DND-41 (cell line): ENCODE results near the gene NUDT11.

Experiments used
- ATAC-seq: fragments of 200-7000 bp; cut with Tn5 transposase; 3 replicates; pipeline ENCODE4 v1.9.1; 2021; ENCODE audit warnings: low read depth; ENCODE audit not compliant: insufficient read depth
- DNase-seq: peaks from one replicate; pipeline ENCODE4 v3.0.0-alpha.2; 2020
- H2AFZ ChIP-seq: 2 replicates; pipeline ENCODE4 v1.6.0; 2012; ENCODE audit warnings: low read depth, low read length
- H3K27ac ChIP-seq: 2 replicates; pipeline ENCODE4 v1.5.1; 2012; ENCODE audit warnings: low read length, inconsistent platforms
- H3K27me3 ChIP-seq: fragments of 200-600 bp; sonication (generic); 2 replicates; pipeline ENCODE4 v1.6.0; 2012; ENCODE audit warnings: low read length, mild to moderate bottlenecking, inconsistent platforms; ENCODE audit not compliant: insufficient read depth, poor library complexity
- H3K36me3 ChIP-seq: 2 replicates; pipeline ENCODE4 v1.5.1; 2012; ENCODE audit warnings: low read length, inconsistent platforms; ENCODE audit not compliant: insufficient read depth
- H3K4me1 ChIP-seq: 2 replicates; pipeline ENCODE4 v1.5.1; 2012; ENCODE audit warnings: mild to moderate bottlenecking, low read length; ENCODE audit not compliant: insufficient read depth
- H3K4me2 ChIP-seq: 2 replicates; pipeline ENCODE4 v1.6.0; 2012; ENCODE audit warnings: mild to moderate bottlenecking, moderate library complexity, low read length, inconsistent platforms; ENCODE audit not compliant: insufficient read depth
- H3K4me3 ChIP-seq, 2 experiments: fragments of 200-600 bp in 1 of 2; shearing (Covaris generic) in 1 of 2; 2 replicates each; pipeline ENCODE4 v1.5.1; 2012 to 2016; ENCODE audit warnings: inconsistent platforms in 2 of 2, low read length in 2 of 2, mild to moderate bottlenecking in 2 of 2, low read depth in 1 of 2, moderate library complexity in 1 of 2
- H3K79me2 ChIP-seq: 2 replicates; pipeline ENCODE4 v1.6.0; 2012; ENCODE audit warnings: low read length, inconsistent platforms; ENCODE audit not compliant: insufficient read depth
- H3K9ac ChIP-seq: 2 replicates; pipeline ENCODE4 v1.6.0; 2012; ENCODE audit warnings: low read depth, mild to moderate bottlenecking, inconsistent platforms, low read length, moderate library complexity
- H3K9me3 ChIP-seq: 2 replicates; pipeline ENCODE4 v1.5.1; 2012; ENCODE audit warnings: low read length, moderate library complexity, mild to moderate bottlenecking, inconsistent platforms; ENCODE audit not compliant: insufficient read depth, severe bottlenecking
- H4K20me1 ChIP-seq: 2 replicates; pipeline ENCODE4 v1.6.0; 2012; ENCODE audit warnings: low read length; ENCODE audit not compliant: insufficient read depth
- EZH2 ChIP-seq: IDR thresholded peaks from 3 replicates; pipeline ENCODE4 v1.6.1; 2012; ENCODE audit warnings: borderline replicate concordance, low read depth, mild to moderate bottlenecking, moderate library complexity, low read length, inconsistent platforms; ENCODE audit not compliant: severe bottlenecking
- TF ChIP-seq, protein P1 (sequence below): IDR thresholded peaks from 2 replicates; pipeline ENCODE4 v1.5.1; 2012; ENCODE audit warnings: borderline replicate concordance, low read length, moderate library complexity, mild to moderate bottlenecking; ENCODE audit not compliant: poor library complexity, severe bottlenecking; ENCODE audit errors: extremely low read depth

NUDT11 gene

GRCh38 chrX:51459125-51459524 is 37.3 kb downstream of the NUDT11 start:
- DNase-seq (peak; percentile 11), ATAC-seq (no peak)
- H3K9me3 ChIP-seq = no peaks in the 10 kb centered on the region
- TF ChIP-seq, protein P1, sequence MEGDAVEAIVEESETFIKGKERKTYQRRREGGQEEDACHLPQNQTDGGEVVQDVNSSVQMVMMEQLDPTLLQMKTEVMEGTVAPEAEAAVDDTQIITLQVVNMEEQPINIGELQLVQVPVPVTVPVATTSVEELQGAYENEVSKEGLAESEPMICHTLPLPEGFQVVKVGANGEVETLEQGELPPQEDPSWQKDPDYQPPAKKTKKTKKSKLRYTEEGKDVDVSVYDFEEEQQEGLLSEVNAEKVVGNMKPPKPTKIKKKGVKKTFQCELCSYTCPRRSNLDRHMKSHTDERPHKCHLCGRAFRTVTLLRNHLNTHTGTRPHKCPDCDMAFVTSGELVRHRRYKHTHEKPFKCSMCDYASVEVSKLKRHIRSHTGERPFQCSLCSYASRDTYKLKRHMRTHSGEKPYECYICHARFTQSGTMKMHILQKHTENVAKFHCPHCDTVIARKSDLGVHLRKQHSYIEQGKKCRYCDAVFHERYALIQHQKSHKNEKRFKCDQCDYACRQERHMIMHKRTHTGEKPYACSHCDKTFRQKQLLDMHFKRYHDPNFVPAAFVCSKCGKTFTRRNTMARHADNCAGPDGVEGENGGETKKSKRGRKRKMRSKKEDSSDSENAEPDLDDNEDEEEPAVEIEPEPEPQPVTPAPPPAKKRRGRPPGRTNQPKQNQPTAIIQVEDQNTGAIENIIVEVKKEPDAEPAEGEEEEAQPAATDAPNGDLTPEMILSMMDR = peak; percentile 53
- no peak for TF ChIP-seq EZH2
- H3K4me2 ChIP-seq = no peak overlapping the region
- H2AFZ ChIP-seq = no peak overlapping the region
- H3K4me3 ChIP-seq = no peak overlapping the region
- no peaks in the 10 kb centered on the region for H3K36me3 ChIP-seq
- no peaks in the 10 kb centered on the region for H3K27me3 ChIP-seq
- no peaks in the 10 kb centered on the region for H4K20me1 ChIP-seq
- no peaks in the 10 kb centered on the region for H3K79me2 ChIP-seq
- no peak overlapping the region for H3K9ac ChIP-seq
- H3K27ac ChIP-seq = no peak overlapping the region
- H3K4me1 ChIP-seq = no peaks in the 10 kb centered on the region

- H3K4me1 ChIP-seq = no peaks in the 10 kb centered on the region
- H2AFZ ChIP-seq = no peak overlapping the region
- no peak for TF ChIP-seq EZH2
- TF ChIP-seq, protein P1 = no peak
- H4K20me1 ChIP-seq = no peaks in the 10 kb centered on the region
- H3K9me3 ChIP-seq = no peaks in the 10 kb centered on the region
- ATAC-seq (no peak), DNase-seq (no peak)
- H3K9ac ChIP-seq = no peak overlapping the region
- H3K79me2 ChIP-seq = no peaks in the 10 kb centered on the region
- H3K36me3 ChIP-seq = no peaks in the 10 kb centered on the region
- no peaks in the 10 kb centered on the region for H3K27me3 ChIP-seq
- no peak overlapping the region for H3K4me3 ChIP-seq
- no peak overlapping the region for H3K4me2 ChIP-seq
- H3K27ac ChIP-seq = no peak overlapping the region
Measured at GRCh38 chrX:51456814-51457213, 39.6 kb downstream of the NUDT11 start.

DNA sequence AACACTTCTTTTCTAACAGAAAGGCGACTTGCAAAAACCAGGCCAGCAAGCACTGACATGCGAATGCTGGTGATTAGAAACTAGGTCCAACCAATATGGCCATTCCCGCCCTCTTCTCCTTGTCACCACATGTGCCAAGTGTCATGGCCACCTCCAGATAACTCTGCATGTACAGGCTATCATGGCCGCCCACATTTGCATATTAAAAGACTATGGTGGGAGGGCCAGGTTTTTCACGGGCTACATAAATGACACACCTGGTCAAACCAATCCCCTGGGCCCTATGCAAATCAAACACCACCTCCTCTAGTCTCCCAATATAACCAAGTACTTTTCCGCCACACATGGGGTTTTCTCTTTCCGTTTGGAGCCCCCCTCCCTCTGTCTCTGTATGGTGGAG is 40.1 kb downstream of the NUDT11 start:
- Histone ChIP-seq H3K27me3 (no peaks in the 10 kb centered on the region), H3K36me3 (no peaks in the 10 kb centered on the region), H3K4me1 (no peaks in the 10 kb centered on the region), H3K4me3 (no peak overlapping the region), H3K9me3 (no peaks in the 10 kb centered on the region), H3K9ac (no peak overlapping the region), H2AFZ (no peak overlapping the region), H3K79me2 (no peaks in the 10 kb centered on the region), H4K20me1 (no peaks in the 10 kb centered on the region), H3K27ac (no peak overlapping the region), H3K4me2 (no peak overlapping the region)
- DNase-seq (no peak), ATAC-seq (no peak)
- TF ChIP-seq, protein P1 = no peak
- no peak for TF ChIP-seq EZH2

- Histone ChIP-seq H3K4me3 (no peak overlapping the region), H3K4me2 (no peak overlapping the region), H4K20me1 (no peaks in the 10 kb centered on the region), H3K27ac (no peak overlapping the region), H3K4me1 (no peaks in the 10 kb centered on the region), H3K36me3 (no peaks in the 10 kb centered on the region), H3K27me3 (no peaks in the 10 kb centered on the region), H2AFZ (no peak overlapping the region), H3K9me3 (no peaks in the 10 kb centered on the region), H3K9ac (no peak overlapping the region), H3K79me2 (no peaks in the 10 kb centered on the region)
- ATAC-seq = no peak
- TF ChIP-seq, protein P1 = no peak
- no peak for TF ChIP-seq EZH2
- no peak for DNase-seq
Measured at GRCh38 chrX:51440365-51440764, 56.0 kb downstream of the NUDT11 start.
